Measurements from ENCODE around the gene EGLN1.

GRCh38 chr1:231357831-231358354 is 64.2 kb downstream of the EGLN1 start:
- TF ChIP-seq CTCF (IDR thresholded peaks at IDR 0.05) (peak; percentile 92), RCOR1 (IDR thresholded peaks at IDR 0.05; ENCODE audit: low read depth, low read length) (no peak), REST (IDR thresholded peaks at IDR 0.05) (no peak), HDAC2 (IDR thresholded peaks at IDR 0.05) (no peak), NR3C1 (IDR thresholded peaks at IDR 0.05) (no peak), EHMT2 (IDR thresholded peaks at IDR 0.05; ENCODE audit: low read depth) (no peak), SMC3 (IDR thresholded peaks at IDR 0.05) (peak; percentile 93), USF2 (IDR thresholded peaks at IDR 0.05) (no peak)

Data from A549 (cell line).